ENCODE data around the gene P2RX3.

The P2RX3 gene

GRCh38 chr11:57310630-57311086 lies 27.5 kb upstream of the P2RX3 start:
- DNase-seq: no peak

DNA sequence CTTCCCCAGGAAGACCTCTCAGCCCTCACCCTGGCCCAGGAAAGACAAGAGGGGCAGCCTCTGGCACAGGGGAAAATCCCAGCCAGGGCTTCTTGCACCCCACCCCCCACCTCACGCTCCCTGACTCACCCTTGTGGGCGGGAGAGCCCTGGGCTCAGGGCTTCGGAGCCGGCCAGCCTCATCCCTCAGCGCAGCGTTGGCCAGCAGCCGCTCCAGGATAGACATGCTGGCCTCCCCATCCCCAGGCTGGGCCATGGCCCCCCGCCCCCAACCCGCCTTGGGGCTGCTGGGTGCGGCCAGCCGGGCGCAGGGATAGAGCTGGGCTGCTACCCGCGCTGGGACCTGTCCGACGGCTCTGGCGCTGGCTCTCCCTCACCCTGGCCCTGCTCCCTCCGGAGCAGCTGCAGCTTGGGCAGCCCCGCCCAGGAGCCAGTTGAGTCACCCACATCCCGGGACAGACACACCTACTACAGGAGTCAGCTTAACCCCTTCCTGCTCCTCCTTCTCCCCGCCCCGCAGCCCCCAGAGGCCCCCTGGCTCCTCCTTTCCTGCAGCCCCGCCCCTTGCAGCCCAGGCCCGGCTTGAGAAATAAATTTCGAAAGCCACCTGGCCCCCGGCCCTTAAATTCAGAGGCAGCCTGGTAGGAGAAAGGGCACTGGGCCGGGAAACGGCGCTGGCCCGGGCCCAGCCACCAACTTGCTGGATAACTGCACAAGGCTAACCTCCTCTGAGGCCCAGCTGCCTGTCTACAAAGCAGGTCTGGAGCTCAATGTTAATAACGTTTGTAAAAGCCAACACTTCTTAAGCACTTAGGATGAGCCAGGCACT lies 26.8 kb upstream of the P2RX3 start:
- peak; percentile 92 for DNase-seq

DNA sequence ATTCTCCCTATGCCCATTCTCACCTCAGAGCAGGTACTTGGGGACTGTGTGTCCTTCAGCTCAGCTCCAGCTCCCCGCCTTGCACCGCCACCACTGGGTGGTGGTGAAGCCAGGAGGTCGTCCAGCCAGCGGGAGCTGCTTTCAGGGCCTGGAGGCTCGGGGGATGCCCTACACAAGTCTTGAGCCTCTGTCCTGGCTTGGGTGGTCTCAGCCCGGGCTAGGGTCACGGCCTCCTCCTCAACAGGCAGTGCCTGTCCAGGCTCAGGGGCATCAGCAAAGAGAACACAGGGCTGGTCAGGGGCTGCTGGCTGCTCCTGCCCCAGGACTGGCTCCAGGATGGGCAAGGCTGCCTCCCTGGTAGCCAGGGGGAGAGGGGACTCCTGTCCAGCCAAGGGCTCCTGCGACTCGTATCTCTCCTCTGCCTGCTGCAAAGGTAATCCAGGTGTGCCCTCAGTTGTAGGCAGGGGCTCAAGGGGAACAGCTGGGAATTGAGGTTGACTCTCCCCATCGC lies 25.6 kb upstream of the P2RX3 start:
- no peak for DNase-seq

GRCh38 chr11:57313071-57313787 lies 24.9 kb upstream of the P2RX3 start:
- DNase-seq: no peak

GRCh38 chr11:57313788-57314135 lies 24.4 kb upstream of the P2RX3 start:
- DNase-seq: no peak

DNA sequence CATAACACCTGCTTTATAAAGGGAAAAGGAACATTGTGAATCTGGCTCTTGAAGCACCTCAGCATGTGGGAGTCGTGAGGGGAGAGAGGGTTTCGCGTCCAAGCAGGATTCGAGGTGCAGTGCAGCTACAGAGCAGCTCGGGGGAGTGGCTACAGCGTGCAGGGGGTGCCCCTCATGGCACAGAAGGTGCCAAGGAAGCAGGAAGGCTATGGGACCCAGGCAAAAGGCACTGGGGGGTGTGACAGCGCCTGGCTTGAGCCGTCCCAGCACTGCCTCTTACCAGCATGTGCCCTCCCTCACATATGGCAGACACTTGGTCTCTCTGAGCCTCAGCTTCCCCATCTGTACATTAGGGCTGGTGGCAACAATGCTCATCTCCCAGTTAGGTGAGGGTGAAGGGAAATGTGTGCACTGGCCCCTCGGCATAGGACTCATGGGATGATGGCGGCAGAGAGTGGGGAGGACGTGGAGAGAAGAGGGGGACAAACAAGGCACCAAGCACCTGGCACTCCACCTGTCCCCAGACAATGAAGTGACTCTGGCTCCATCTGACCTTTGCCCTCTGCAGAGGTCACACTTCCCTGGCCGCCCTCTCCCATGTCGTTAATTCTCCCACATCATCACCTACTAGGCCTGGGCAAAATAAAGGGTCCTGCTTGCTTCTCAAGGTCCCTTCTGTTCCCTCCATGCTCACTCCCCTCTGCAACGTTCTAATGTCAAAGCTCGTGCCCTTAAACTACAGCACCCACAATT lies 23.8 kb upstream of the P2RX3 start:
- DNase-seq: no peak

DNA sequence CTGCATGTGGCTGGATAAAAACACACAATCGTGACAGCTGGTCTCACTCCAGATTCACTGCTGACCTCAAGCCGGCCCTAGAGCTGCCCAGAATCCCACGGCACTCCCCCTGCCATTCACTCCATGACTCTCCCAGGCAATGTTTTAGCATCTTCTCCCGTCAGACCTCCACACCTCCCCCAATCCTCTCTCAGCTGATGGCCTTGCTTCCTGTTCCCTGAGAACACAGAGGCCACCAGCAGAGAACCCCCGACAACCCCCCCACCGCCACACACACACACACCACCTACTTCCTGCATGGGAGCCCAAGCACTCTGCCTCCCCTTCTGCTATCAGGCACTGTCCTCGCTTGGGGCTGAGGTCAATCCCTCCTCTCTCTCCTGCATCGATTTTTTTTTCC lies 22.7 kb upstream of the P2RX3 start:
- DNase-seq: peak; percentile 39

DNA sequence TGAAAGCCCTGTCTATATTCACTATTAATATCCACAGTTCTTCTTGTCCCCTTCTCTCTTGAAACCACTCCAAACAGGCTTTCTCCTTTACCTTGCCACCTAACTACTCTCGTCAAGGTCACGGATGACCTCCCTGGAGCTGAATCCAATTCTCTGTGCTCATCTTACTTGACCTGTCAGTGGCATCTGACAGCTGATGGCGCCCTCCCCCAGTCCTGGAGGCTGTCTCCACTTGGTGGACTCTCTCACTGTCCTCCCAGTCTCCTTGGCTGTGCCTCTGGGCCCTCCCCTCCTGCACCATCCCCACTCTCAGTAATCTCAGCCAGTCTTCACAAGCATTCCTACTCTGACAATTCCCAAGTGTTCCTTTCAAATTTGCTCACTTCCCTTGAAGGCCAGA lies 22.1 kb upstream of the P2RX3 start:
- DNase-seq: no peak

- DNase-seq: no peak
Measured at GRCh38 chr11:57318178-57318577, 20.0 kb upstream of the P2RX3 start.

DNA sequence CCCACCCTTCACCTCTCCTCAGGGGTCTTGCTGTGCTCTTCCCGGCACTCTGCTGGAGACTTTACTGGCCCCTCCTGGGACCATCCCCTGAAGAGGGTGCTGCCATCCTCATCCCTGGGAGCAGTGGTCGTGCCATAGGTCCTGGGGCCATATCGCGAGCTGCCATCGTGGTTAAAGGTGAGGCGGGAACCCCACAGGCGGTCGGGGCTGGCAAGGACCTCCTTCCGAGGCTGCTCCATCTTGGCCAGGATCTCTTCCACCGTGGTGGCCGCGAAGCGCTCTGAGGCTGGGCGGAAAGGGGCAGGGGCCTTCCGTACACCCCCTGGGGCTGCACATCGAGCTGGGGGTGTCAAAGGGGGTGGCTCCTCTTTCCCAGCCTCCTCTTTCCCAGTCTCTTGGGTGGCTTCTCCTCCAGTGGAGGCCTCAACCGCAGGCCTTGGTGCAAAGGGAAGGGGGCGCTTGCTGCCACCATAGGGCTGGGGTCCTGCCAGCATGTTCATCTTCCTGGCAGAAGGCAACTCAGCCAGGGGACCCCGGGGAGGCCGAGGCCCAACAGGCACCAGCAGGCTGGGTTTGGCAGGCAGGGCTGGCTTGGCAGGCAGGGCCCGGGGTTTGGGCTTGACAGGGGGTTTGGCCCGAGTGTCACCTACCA lies 18.0 kb upstream of the P2RX3 start:
- DNase-seq: no peak

- no peak for DNase-seq
Measured at GRCh38 chr11:57320719-57321387, 17.3 kb upstream of the P2RX3 start.

- DNase-seq: peak; percentile 94
Measured at GRCh38 chr11:57321388-57322255, 16.5 kb upstream of the P2RX3 start.

DNA sequence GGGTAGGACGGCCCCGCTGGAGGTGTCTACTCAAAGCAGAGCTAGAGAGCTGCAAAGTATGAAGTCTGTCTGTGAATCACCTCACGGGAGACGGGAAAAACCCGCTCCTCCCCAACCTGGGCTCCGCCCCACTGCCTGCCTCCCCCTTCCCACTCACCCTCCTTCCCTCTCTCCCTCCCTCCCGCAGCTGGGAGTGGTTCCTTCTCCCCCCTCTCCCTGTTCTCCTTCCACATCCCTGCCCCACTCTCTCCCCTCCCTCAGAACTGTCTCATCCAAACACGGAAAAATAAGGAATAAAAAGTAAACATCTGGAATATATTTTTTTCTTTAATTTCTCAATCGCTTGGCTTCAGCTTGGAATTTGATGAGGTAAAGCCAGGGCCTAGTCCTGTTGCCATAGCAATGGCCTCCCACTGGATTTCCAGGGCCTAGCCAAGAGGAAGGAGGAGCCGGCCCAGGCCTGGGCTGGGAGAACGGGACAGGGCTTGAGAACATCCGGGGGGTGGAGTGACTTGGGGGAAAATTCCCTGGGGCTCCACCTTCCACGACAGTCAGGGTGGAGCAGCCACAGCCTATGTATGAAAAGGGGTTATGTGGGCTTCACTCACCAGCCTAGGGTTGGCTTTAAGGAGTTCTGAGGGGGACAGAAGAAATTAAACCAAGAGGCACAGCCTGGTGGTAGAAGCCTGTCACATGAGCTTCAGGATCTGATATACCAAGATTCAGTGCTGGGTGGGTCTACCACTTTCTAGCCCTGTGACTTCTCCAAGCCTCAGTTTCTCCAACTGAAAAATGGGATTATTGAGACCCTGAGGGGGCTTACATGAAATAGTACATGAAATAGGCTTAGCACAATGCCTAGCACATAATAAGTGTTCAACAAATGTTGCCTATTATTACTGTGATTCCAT lies 15.6 kb upstream of the P2RX3 start:
- peak; percentile 63 for DNase-seq

DNA sequence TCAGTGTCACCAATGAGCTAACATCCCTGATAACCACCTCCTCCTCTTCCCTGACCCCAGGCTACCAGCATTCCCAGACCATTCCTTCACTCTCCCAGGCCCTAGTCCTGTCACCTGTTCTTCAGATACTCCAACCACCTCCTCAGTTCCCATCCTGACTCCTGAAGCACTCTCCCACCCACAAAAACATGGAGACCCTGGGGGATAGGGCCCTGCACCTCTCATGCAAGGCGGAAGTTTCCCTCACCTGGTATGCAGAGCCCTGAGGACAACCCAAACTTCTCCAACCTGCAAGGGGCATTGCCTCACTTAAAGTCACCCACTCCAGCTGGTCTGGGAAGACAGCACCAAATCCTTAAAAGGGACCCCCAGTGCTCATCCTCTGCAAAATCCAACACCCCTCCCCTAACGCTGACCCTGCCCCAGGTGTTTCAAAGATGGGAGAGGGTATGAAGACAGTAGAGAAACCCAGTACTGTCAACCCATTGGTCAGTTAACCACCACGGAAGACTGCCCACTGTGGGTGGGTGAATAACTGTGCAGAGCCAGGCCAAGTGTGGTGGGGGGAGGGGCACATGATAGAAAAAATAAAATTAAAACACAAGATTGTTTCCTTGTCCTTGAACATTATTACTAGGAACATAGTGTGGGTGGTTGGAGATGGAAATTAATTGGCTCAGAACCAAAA lies 14.8 kb upstream of the P2RX3 start:
- DNase-seq: no peak

- DNase-seq: no peak
Measured at GRCh38 chr11:57323855-57324153, 14.3 kb upstream of the P2RX3 start.

GRCh38 chr11:57324154-57324885 lies 13.8 kb upstream of the P2RX3 start:
- DNase-seq: peak; percentile 43

DNA sequence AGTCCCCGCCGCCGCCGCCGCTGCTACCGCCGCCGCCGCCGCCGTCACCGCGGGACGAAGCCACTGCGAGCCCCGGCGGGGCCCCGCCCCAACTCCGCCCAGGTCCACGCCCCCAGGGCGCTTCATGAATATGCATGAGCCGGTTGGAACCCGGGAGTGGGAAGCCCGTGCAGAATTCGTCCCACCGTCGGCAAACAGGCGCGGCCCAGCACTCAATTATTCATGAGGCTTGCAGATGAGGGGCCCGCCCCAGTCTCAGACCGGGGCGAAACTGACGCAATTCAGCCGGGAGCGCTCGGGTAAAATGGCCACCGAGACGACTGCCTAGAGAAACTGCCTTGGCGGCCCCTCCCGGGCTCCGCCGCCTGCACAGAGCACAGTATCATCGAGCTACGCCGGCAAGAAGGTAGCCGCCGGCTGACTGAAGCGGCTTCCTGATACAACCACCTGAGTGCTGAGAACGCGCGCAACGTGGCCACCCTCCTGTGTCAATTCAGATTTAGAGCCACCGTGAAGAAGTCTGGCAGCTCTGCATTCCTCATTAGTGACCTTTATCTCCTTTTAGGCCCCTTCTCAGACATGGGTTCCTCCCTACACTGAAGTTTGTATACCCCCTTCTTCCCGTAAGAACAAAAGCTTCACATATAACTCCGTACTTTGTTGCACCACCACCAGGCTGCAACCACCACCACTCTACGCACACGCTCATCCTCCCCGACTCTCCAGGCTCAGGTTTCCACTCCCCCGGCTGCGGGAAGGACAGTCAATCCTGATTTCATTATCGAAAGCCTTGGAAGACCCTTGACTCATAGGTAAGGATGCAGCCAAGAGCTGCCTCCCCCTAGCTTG lies 13.0 kb upstream of the P2RX3 start, which contains the start of gene TNKS1BP1:
TNKS1BP1 (minus strand) TSS at position 67 of the 849 bp plus-strand sequence. CDS start 3,067 bp downstream, outside the sequence.
- DNase-seq: peak; percentile 96

DNA sequence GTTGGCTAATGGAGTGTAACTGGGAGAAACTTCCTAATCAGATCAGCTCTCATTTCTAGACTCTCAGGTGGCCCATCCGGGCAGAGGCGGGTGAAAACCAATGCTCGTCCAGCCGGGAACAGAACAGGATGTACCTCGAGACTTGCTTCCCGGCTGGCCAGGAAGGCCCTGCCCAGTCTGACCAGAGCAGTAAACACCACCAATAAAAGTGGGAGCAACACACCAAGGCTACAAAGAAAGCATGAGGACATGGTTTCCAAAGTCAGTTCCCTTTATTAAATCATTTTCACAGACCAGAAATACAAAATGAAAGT lies 12.5 kb upstream of the P2RX3 start:
- no peak for DNase-seq

Data from hematopoietic multipotent progenitor cell treated with erythropoietin and hydrocortisone succinate and interleukin-3 and kit ligand, for 6 days (in vitro differentiated cells).